Measurements from ENCODE around the gene NBEA. TPM values are rescaled to one million over a fixed set of nuclear protein-coding genes. Genes with fewer than 3 reads are reported as not detected.
A peak's percentile ranks its signal among the peaks of the same experiment; 100 is the strongest.

NBEA gene
- polyA plus RNA-seq, 2 of the 4 experiments (the other 2 are of a cell fraction) = 3.5 to 11.8 TPM

DNA sequence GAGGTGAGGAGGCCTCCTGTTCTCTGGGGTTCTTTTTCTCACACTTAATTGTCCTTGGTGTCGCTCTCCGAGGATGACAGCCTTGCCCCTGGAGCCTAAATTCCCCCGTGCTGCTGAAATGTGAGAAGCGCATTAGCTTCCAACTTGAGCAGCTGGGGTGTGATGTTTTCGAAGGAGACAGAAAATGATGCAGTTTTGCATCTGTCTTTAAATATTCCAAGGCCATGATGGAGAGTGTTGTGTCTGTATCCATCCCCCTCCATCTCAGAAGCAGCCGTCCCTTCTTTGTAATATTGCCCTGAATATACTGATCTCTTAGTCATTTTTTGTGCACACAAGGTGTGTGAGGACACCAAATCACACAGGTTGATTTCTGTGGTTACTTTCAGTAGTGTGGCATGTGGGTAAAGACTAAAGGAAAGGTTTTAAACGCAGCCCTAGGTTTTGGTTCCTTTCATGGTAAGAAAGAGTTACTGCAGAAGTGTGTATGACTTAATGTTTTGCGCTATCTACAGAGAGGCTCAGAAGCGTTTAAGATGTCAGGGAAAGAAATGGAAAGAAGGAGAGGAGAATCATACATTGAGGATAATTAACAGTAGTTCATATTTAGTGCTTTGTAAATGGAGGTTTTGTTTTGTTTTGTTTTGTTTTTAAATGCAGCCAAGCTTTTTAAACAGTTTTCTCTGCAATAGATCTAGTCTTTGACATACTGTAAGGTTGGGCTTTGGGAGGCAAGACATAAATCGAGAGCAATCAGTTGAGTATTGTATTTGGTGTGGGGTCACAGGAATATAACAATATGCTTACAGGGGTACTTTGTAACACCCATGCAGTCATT, 1.6 kb downstream of the NBEA start:
- CTCF ChIA-PET = no interaction called here
- Histone ChIP-seq H3K4me3 (peak overlapping the region; percentile 91), H3K4me2 (peak overlapping the region; percentile 95), H3K9me3 (no peaks in the 10 kb centered on the region), H3K4me1 (peaks cover 30% of the 10 kb centered on the region; the same call in 2 of the 3 replicates), H3K27ac (peak overlapping the region; percentile 79 to 93; a peak in 5 of 6 replicates)
- DNase-seq (ENCODE audit: low read depth in 1 of 2, low spot score in 1 of 2) = no peak
- FAIRE-seq = no peak
- POLR2A ChIA-PET = no interaction called here
- TF ChIP-seq FOSL2 (IDR thresholded peaks at IDR 0.05) (no peak), FOSL2 (CRISPR knock-in tag; IDR thresholded peaks at IDR 0.05) (no peak), MAX (IDR thresholded peaks at IDR 0.05) (no peak), EP300 (IDR thresholded peaks at IDR 0.05) (no peak), FOSB (CRISPR knock-in tag; IDR thresholded peaks at IDR 0.05) (no peak), HEYL (CRISPR knock-in tag; IDR thresholded peaks at IDR 0.05) (no peak), MYC (IDR thresholded peaks at IDR 0.05; ENCODE audit: borderline replicate concordance, low read length) (no peak), HOXB13 (CRISPR knock-in tag; IDR thresholded peaks at IDR 0.05; ENCODE audit: low read depth) (no peak), ESRRA (IDR thresholded peaks at IDR 0.05; ENCODE audit: borderline replicate concordance, low read length) (no peak), HOXB5 (CRISPR knock-in tag; IDR thresholded peaks at IDR 0.05) (no peak), CBX8 (IDR thresholded peaks at IDR 0.05) (no peak)
- peak in 1 of 2 experiments; percentile 44; a peak in 3 of 6 replicates for ATAC-seq
- WGBS (ENCODE audit: missing lambda C conversion rate) = 44% methylated on average over 10 of the region's 10 CpGs

- H3K4me3 ChIP-seq = peak overlapping the region; percentile 91
- no peak overlapping the region for H3K27ac ChIP-seq
- H3K4me2 ChIP-seq = peak overlapping the region; percentile 95
- FAIRE-seq (no peak), ATAC-seq (no peak), DNase-seq (ENCODE audit: low read depth in 1 of 2, low spot score in 1 of 2) (no peak)
- no peaks in the 10 kb centered on the region for H3K9me3 ChIP-seq
- ChIA-PET CTCF (no interaction called here), POLR2A (no interaction called here)
- WGBS (ENCODE audit: missing lambda C conversion rate) = 77% methylated on average over 2 of the region's 2 CpGs
- H3K4me1 ChIP-seq = peaks cover 30% of the 10 kb centered on the region; the same call in 2 of the 3 replicates
- TF ChIP-seq FOSL2 (IDR thresholded peaks at IDR 0.05) (no peak), FOSL2 (CRISPR knock-in tag; IDR thresholded peaks at IDR 0.05) (no peak), SREBF2 (IDR thresholded peaks at IDR 0.05) (no peak), KDM1A (IDR thresholded peaks at IDR 0.05; ENCODE audit: low read depth) (no peak), HDAC2 (IDR thresholded peaks at IDR 0.05) (no peak), ESRRA (IDR thresholded peaks at IDR 0.05; ENCODE audit: borderline replicate concordance, low read length) (no peak), JUN (IDR thresholded peaks at IDR 0.05) (no peak), HMGXB4 (CRISPR knock-in tag; IDR thresholded peaks at IDR 0.05; ENCODE audit: borderline replicate concordance) (no peak), RCOR1 (IDR thresholded peaks at IDR 0.05; ENCODE audit: low read depth, low read length) (no peak), HEYL (CRISPR knock-in tag; IDR thresholded peaks at IDR 0.05) (no peak), JUNB (IDR thresholded peaks at IDR 0.05) (no peak), CBX8 (IDR thresholded peaks at IDR 0.05) (no peak), RNF2 (IDR thresholded peaks at IDR 0.05; ENCODE audit: borderline replicate concordance, low read depth) (no peak), FOXS1 (CRISPR knock-in tag; IDR thresholded peaks at IDR 0.05) (no peak), HOXB13 (CRISPR knock-in tag; IDR thresholded peaks at IDR 0.05; ENCODE audit: low read depth) (no peak), POLR2AphosphoS2 (conservative IDR thresholded peaks at IDR 0.05; ENCODE audit: low read length) (no peak)
- TF ChIP-seq, protein P1, sequence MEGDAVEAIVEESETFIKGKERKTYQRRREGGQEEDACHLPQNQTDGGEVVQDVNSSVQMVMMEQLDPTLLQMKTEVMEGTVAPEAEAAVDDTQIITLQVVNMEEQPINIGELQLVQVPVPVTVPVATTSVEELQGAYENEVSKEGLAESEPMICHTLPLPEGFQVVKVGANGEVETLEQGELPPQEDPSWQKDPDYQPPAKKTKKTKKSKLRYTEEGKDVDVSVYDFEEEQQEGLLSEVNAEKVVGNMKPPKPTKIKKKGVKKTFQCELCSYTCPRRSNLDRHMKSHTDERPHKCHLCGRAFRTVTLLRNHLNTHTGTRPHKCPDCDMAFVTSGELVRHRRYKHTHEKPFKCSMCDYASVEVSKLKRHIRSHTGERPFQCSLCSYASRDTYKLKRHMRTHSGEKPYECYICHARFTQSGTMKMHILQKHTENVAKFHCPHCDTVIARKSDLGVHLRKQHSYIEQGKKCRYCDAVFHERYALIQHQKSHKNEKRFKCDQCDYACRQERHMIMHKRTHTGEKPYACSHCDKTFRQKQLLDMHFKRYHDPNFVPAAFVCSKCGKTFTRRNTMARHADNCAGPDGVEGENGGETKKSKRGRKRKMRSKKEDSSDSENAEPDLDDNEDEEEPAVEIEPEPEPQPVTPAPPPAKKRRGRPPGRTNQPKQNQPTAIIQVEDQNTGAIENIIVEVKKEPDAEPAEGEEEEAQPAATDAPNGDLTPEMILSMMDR (IDR thresholded peaks at IDR 0.05) = no peak
Measured at GRCh38 chr13:34944274-34944634, 2.2 kb downstream of the NBEA start.

Data from A549 (cell line).